Parathyroid adenoma (tissue), 2 donors: Measurements from ENCODE around the gene CACNA1I.

Source experiments
- H2AFZ ChIP-seq: fragments of 300-600 bp; sonication (generic); one replicate; pipeline ENCODE4 v1.7.0; 2017; ENCODE audit warnings: antibody characterized with exemption, mild to moderate bottlenecking
- H3K27ac ChIP-seq: fragments of 300-600 bp; sonication (generic); one replicate; pipeline ENCODE4 v1.7.0; 2017
- H3K27me3 ChIP-seq: fragments of 300-600 bp; sonication (generic); one replicate; pipeline ENCODE4 v1.7.0; 2017; ENCODE audit warnings: low read length; ENCODE audit not compliant: control insufficient read depth, insufficient read depth
- H3K36me3 ChIP-seq: fragments of 300-600 bp; sonication (generic); one replicate; pipeline ENCODE4 v1.7.0; 2017; ENCODE audit warnings: low read length; ENCODE audit not compliant: control insufficient read depth, insufficient read depth
- H3K4me1 ChIP-seq: fragments of 300-600 bp; sonication (generic); one replicate; pipeline ENCODE4 v1.7.0; 2017; ENCODE audit warnings: control low read depth
- H3K4me2 ChIP-seq: fragments of 300-600 bp; sonication (generic); one replicate; pipeline ENCODE4 v1.7.0; 2017; ENCODE audit warnings: low read length
- H3K4me3 ChIP-seq: fragments of 300-600 bp; sonication (generic); one replicate; pipeline ENCODE4 v1.7.0; 2017; ENCODE audit warnings: low read depth, low read length
- H3K79me2 ChIP-seq: fragments of 300-600 bp; sonication (generic); one replicate; pipeline ENCODE4 v1.7.0; 2017; ENCODE audit warnings: control low read depth
- H3K9ac ChIP-seq: fragments of 300-600 bp; sonication (generic); one replicate; pipeline ENCODE4 v1.7.0; 2017; ENCODE audit warnings: mild to moderate bottlenecking
- H3K9me3 ChIP-seq: fragments of 300-600 bp; sonication (generic); one replicate; pipeline ENCODE4 v1.7.0; 2017; ENCODE audit warnings: low read length; ENCODE audit not compliant: control insufficient read depth
- CTCF ChIP-seq: fragments of 300-600 bp; sonication (generic); IDR thresholded peaks from one replicate; pipeline ENCODE4 v1.7.0; 2017; ENCODE audit warnings: antibody characterized with exemption, mild to moderate bottlenecking
- donor health status: primary hyperparathyroidism.

Gene CACNA1I

GRCh38 chr22:39570226-39570625 is 327 bp upstream of the CACNA1I start:
- no peaks in the 10 kb centered on the region for H3K4me1 ChIP-seq
- H3K79me2 ChIP-seq, result no peaks in the 10 kb centered on the region
- H3K27me3 ChIP-seq, result no peaks in the 10 kb centered on the region
- H3K4me3 ChIP-seq, result no peak overlapping the region
- H3K9me3 ChIP-seq, result no peaks in the 10 kb centered on the region
- no peak for TF ChIP-seq CTCF
- H3K9ac ChIP-seq, result no peak overlapping the region
- no peaks in the 10 kb centered on the region for H3K36me3 ChIP-seq
- no peak overlapping the region for H3K4me2 ChIP-seq
- no peak overlapping the region for H2AFZ ChIP-seq
- no peak overlapping the region for H3K27ac ChIP-seq

- Histone ChIP-seq H2AFZ (no peak overlapping the region), H3K4me2 (no peak overlapping the region), H3K4me1 (no peaks in the 10 kb centered on the region), H3K79me2 (no peaks in the 10 kb centered on the region), H3K36me3 (no peaks in the 10 kb centered on the region), H3K27me3 (no peaks in the 10 kb centered on the region), H3K9me3 (no peaks in the 10 kb centered on the region), H3K27ac (no peak overlapping the region), H3K4me3 (no peak overlapping the region), H3K9ac (no peak overlapping the region)
- no peak for TF ChIP-seq CTCF
These were observed 985 bp downstream of the CACNA1I start for GRCh38 chr22:39571538-39571937.

- Histone ChIP-seq H3K27ac (no peak overlapping the region), H3K4me2 (no peak overlapping the region), H3K36me3 (no peaks in the 10 kb centered on the region), H3K4me3 (no peak overlapping the region), H3K9me3 (no peaks in the 10 kb centered on the region), H3K9ac (no peak overlapping the region), H3K4me1 (no peaks in the 10 kb centered on the region), H3K79me2 (no peaks in the 10 kb centered on the region), H3K27me3 (no peaks in the 10 kb centered on the region), H2AFZ (no peak overlapping the region)
- TF ChIP-seq CTCF, result no peak
These were observed 4.4 kb downstream of the CACNA1I start for GRCh38 chr22:39574779-39575551.

- H2AFZ ChIP-seq, result no peak overlapping the region
- no peaks in the 10 kb centered on the region for H3K36me3 ChIP-seq
- H3K4me1 ChIP-seq, result no peaks in the 10 kb centered on the region
- H3K4me2 ChIP-seq, result no peak overlapping the region
- H3K9ac ChIP-seq, result no peak overlapping the region
- no peaks in the 10 kb centered on the region for H3K79me2 ChIP-seq
- no peak overlapping the region for H3K4me3 ChIP-seq
- H3K27ac ChIP-seq, result no peak overlapping the region
- no peaks in the 10 kb centered on the region for H3K27me3 ChIP-seq
- no peaks in the 10 kb centered on the region for H3K9me3 ChIP-seq
- no peak for TF ChIP-seq CTCF
These were observed 4.9 kb downstream of the CACNA1I start for GRCh38 chr22:39575552-39575825.

- no peak overlapping the region for H2AFZ ChIP-seq
- no peaks in the 10 kb centered on the region for H3K27me3 ChIP-seq
- no peak overlapping the region for H3K27ac ChIP-seq
- H3K4me3 ChIP-seq, result no peak overlapping the region
- TF ChIP-seq CTCF, result no peak
- no peak overlapping the region for H3K9ac ChIP-seq
- no peaks in the 10 kb centered on the region for H3K9me3 ChIP-seq
- H3K4me1 ChIP-seq, result no peaks in the 10 kb centered on the region
- H3K36me3 ChIP-seq, result no peaks in the 10 kb centered on the region
- no peaks in the 10 kb centered on the region for H3K79me2 ChIP-seq
- H3K4me2 ChIP-seq, result no peak overlapping the region
These were observed 5.5 kb downstream of the CACNA1I start for GRCh38 chr22:39576027-39576426.
